Mucosa of descending colon (tissue), 3 donors: ENCODE data around the gene SMIM30. TPM values are rescaled to one million over a fixed set of nuclear protein-coding genes. Genes with fewer than 3 reads are reported as not detected.

Source experiments
- ATAC-seq: fragments of 200-7000 bp; cut with Tn5 transposase; one replicate; pipeline ENCODE4 v1.9.1; 2020; ENCODE audit warnings: mild to moderate bottlenecking, moderate library complexity
- DNase-seq, 3 donors: peaks; one replicate each; pipeline ENCODE4 v3.0.0-alpha.2; 2020
- H3K36me3 ChIP-seq: fragments of 200-600 bp; one replicate; pipeline ENCODE4 v1.8.0; 2021; ENCODE audit warnings: low read depth, mild to moderate bottlenecking
- H3K4me1 ChIP-seq: fragments of 200-600 bp; one replicate; pipeline ENCODE4 v1.8.0; 2021; ENCODE audit warnings: low read depth, mild to moderate bottlenecking
- H3K4me3 ChIP-seq: fragments of 200-600 bp; one replicate; pipeline ENCODE4 v1.8.0; 2021; ENCODE audit warnings: mild to moderate bottlenecking
- H3K9me3 ChIP-seq: fragments of 200-600 bp; one replicate; pipeline ENCODE4 v1.8.0; 2021; ENCODE audit warnings: mild to moderate bottlenecking
- intact Hi-C, 2 donors: fragments of 100-400 bp; cut with DNase I in 1 of 2; cut with micrococcal nuclease in 1 of 2; formaldehyde crosslinking; loops; one replicate each; pipeline versions ENCODE4 v1.11.0 to v1.11.1; 2022; cut with DNase I, micrococcal nuclease
- total RNA-seq, 3 donors: library from RNA; stranded (reverse); fragmentation: NEBNext Ultra II Directional in 2 of 3; extraction: Animal tissue kit (Norgen Biotek cat#: 25700) in 2 of 3; gene quantifications; one replicate each; pipeline versions ENCODE4 v1.2.1 to v1.2.4, GENCODE V29; 2021 to 2023
- TF ChIP-seq, protein P1 (sequence below): fragments of 200-600 bp; IDR thresholded peaks from one replicate; pipeline ENCODE4 v1.8.0; 2022; ENCODE audit warnings: antibody characterized with exemption, mild to moderate bottlenecking
- donor health status: DM: no; HTN: no; CAD: no; lungs with moderate emphysema.
- donor health status: DM: no; HTN: no; CAD: no.
- donor health status: DM: no; HTN: yes; CAD: no.

Gene SMIM30
- total RNA-seq, 3 donors from 2014 or later = 21.4 to 27.6 (median 26.9) TPM

DNA sequence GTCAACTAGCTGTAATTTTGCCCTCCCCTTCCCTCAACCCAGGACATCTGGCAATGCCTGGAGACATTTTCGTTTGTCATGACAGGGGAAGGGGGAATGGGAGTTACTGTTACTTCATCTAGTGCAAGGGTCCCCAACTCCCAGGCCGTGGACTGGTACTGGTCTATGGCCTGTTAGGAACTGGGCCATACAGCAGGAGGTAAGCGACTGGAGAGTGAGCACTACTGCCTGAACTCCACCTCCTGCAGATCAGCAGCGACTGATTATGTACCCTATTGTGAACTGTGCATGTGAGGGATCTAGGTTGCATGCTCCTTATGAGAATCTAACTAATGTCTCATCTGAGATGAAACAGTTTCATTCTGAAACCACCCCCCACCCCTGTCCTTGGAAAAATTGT is 22.6 kb upstream of the SMIM30 start:
- ATAC-seq (no peak), DNase-seq (no peak)
- Histone ChIP-seq H3K9me3 (no peaks in the 10 kb centered on the region), H3K4me3 (no peak overlapping the region), H3K36me3 (no peaks in the 10 kb centered on the region), H3K4me1 (no peaks in the 10 kb centered on the region)
- TF ChIP-seq, protein P1, sequence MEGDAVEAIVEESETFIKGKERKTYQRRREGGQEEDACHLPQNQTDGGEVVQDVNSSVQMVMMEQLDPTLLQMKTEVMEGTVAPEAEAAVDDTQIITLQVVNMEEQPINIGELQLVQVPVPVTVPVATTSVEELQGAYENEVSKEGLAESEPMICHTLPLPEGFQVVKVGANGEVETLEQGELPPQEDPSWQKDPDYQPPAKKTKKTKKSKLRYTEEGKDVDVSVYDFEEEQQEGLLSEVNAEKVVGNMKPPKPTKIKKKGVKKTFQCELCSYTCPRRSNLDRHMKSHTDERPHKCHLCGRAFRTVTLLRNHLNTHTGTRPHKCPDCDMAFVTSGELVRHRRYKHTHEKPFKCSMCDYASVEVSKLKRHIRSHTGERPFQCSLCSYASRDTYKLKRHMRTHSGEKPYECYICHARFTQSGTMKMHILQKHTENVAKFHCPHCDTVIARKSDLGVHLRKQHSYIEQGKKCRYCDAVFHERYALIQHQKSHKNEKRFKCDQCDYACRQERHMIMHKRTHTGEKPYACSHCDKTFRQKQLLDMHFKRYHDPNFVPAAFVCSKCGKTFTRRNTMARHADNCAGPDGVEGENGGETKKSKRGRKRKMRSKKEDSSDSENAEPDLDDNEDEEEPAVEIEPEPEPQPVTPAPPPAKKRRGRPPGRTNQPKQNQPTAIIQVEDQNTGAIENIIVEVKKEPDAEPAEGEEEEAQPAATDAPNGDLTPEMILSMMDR = no peak
- intact Hi-C loops = no loop called here

DNA sequence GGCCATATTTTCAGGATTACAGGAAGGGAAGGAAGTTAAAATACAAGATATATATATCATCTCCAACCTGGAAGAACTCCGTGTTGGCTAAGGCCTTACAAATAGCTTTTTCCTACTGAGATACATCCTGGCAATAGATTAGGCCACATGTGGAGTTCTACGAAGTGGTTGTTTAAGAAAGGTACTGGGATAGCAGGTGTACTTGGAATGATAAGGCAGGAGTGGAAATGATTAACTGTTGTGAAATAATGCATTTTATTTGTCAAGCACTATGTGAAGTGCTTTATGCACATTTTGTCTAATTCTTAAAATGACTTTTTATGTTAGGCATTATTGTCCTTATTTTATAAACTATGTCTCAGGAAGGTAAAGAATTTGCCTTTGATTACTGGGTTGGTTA is 18.9 kb upstream of the SMIM30 start:
- TF ChIP-seq, protein P1 = no peak
- Histone ChIP-seq H3K4me3 (no peak overlapping the region), H3K9me3 (no peaks in the 10 kb centered on the region), H3K4me1 (no peaks in the 10 kb centered on the region), H3K36me3 (no peaks in the 10 kb centered on the region)
- DNase-seq (no peak), ATAC-seq (no peak)
- intact Hi-C loops = no loop called here

DNA sequence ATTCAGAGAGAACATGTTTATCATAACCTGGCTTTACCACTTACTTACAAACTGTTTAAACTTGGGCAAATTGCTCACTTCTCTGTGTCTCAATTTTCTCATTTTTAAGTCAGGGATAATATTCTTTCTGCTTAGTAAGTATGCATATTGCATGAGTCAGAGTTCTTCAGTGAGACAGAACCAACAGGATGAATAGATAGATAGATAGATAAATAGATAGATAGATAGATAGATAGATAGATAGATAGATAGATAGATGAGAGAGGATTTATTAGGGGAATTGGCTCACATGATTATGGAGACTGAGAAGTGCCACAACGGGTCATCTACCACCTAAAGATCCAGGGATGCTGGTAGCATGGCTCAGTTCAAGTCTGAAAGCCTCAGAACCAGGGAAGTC is 15.7 kb upstream of the SMIM30 start:
- TF ChIP-seq, protein P1 = no peak
- intact Hi-C loops = no loop called here
- no peaks in the 10 kb centered on the region for H3K9me3 ChIP-seq
- no peaks in the 10 kb centered on the region for H3K4me1 ChIP-seq
- H3K36me3 ChIP-seq = no peaks in the 10 kb centered on the region
- no peak overlapping the region for H3K4me3 ChIP-seq
- ATAC-seq (no peak), DNase-seq (no peak)

DNA sequence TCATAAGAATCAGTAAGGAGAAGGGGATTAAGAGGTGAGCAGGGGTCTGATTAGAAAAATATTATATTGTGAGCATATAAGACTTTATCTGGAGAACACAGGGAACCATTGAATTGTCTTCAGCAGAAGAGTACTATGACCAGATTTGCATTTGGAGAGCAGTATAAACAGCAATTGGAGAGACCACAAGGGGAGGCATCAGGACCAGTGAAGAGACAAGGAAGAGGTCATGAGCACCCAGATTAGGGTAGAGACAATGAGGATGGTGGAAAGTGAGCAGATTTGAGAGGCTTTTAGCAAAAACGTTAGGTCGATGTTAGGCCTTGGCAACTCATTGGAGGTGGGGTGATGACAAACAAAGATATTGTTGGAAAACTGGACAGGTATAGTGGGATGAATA is 13.0 kb upstream of the SMIM30 start:
- TF ChIP-seq, protein P1 = no peak
- no peak for ATAC-seq
- H3K4me3 ChIP-seq = no peak overlapping the region

DNA sequence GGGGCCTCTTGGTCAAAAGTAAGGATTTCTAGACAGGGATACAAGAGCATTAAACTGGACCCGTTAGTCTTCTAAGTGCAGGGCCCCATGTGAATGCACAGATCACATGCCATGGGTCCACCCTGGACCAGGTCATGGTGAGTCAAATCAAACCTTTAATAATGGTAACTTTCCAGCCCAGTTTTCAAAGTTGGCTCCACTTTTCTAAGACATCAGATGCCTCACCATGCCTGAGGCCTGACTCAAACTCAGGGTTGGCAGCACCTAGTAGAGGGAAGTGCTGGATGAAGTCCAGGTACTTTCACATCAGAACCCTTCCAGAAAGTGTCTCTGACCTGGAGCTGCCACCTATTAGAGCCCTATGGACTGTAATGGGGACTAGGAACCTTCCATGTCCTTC is 9.7 kb upstream of the SMIM30 start:
- TF ChIP-seq, protein P1 = no peak
- no peaks in the 10 kb centered on the region for H3K4me1 ChIP-seq
- no peak overlapping the region for H3K4me3 ChIP-seq
- no peaks in the 10 kb centered on the region for H3K36me3 ChIP-seq
- H3K9me3 ChIP-seq = no peaks in the 10 kb centered on the region
- ATAC-seq (no peak), DNase-seq (no peak)
- intact Hi-C loops = no loop called here

More for the DNA sequence above, 13.0 kb upstream of the SMIM30 start:
- Histone ChIP-seq H3K4me1 (no peaks in the 10 kb centered on the region), H3K9me3 (no peaks in the 10 kb centered on the region), H3K36me3 (no peaks in the 10 kb centered on the region)
- no peak for DNase-seq
- intact Hi-C loops = no loop called here

DNA sequence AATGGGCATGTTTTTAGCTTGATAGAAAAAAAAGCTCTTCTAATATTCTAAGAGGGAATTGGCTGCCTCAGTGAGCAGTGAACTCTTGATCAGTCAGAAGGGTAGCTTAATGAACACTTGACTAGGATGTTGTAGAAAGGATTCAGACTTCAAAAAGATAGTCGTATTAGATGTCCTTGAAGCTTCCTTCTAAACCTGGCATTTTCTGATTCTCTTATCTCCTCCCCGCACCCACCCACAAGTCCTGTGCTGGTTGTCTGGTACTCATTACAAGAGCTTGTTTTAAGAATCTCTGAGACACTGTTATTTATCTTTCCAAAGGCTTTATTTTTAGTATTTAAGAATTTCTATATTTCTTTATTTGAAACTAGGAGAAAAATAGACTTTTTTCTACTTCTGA is 7.4 kb upstream of the SMIM30 start:
- no peak for ATAC-seq
- intact Hi-C loops = no loop called here
- no peak for DNase-seq
- Histone ChIP-seq H3K9me3 (no peaks in the 10 kb centered on the region), H3K4me3 (no peak overlapping the region), H3K4me1 (no peaks in the 10 kb centered on the region), H3K36me3 (no peaks in the 10 kb centered on the region)
- TF ChIP-seq, protein P1 = no peak
